Dedifferentiated amniotic fluid mesenchymal stem cell (primary cell): ENCODE data around the gene FIGLA.
"Not testable (repeated sequence)": the region's sequence is repeated elsewhere in the genome, so short reads cannot be mapped to it uniquely, and the experiment has no call there.

Experiments used
- DNase-seq: peaks from one replicate; pipeline ENCODE4 v3.0.0-alpha.2; 2016; ENCODE audit errors: extremely low spot score

FIGLA gene

GRCh38 chr2:70746094-70746974 lies 44.1 kb downstream of the FIGLA start:
- no peak for DNase-seq

- DNase-seq, result no peak
Observed at GRCh38 chr2:70745276-70745825, 45.1 kb downstream of the FIGLA start.

GRCh38 chr2:70744397-70744796 lies 46.0 kb downstream of the FIGLA start:
- no peak for DNase-seq

- no peak for DNase-seq
Observed at GRCh38 chr2:70743677-70744076, 46.8 kb downstream of the FIGLA start.

- no peak for DNase-seq
Observed at GRCh38 chr2:70743068-70743467, 47.4 kb downstream of the FIGLA start.

GRCh38 chr2:70739492-70739891 lies 51.0 kb downstream of the FIGLA start:
- DNase-seq, result not testable (repeated sequence)

GRCh38 chr2:70738159-70738558 lies 52.3 kb downstream of the FIGLA start:
- no peak for DNase-seq

GRCh38 chr2:70735071-70735470 lies 55.4 kb downstream of the FIGLA start:
- DNase-seq, result no peak

- DNase-seq, result no peak
Observed at GRCh38 chr2:70733646-70734180, 56.7 kb downstream of the FIGLA start.

- DNase-seq, result no peak
Observed at GRCh38 chr2:70732766-70733645, 57.4 kb downstream of the FIGLA start.

- DNase-seq, result no peak
Observed at GRCh38 chr2:70730730-70731129, 59.7 kb downstream of the FIGLA start.

- DNase-seq, result no peak
Observed at GRCh38 chr2:70729647-70730046, 60.8 kb downstream of the FIGLA start.

- DNase-seq, result no peak
Observed at GRCh38 chr2:70728128-70728527, 62.3 kb downstream of the FIGLA start.
